A549 (cell line): ENCODE results near the gene GTF3A.

Experiments used
- JUN ChIP-seq, 2 experiments: fragments of >200 bp; sonication (Bioruptor Twin); formaldehyde crosslinking; IDR thresholded peaks; 2 replicates in 1 of 2; 3 replicates in 1 of 2; pipeline ENCODE4 v1.6.1; 2016 to 2017
- REST ChIP-seq: fragments of 200-600 bp; sonication (generic); IDR thresholded peaks from 2 replicates; pipeline ENCODE4 v1.6.1; 2016; ENCODE audit warnings: antibody characterized with exemption, mild to moderate bottlenecking, moderate library complexity

GRCh38 chr13:27476943-27477703 is 52.7 kb downstream of the GTF3A start:
- TF ChIP-seq REST (no peak), JUN (IDR thresholded peaks at IDR 0.05) (no peak)
